ENCODE results near the gene UBE2R2.

The UBE2R2 gene

GRCh38 chr9:33877727-33878489 lies 60.9 kb downstream of the UBE2R2 start:
- DNase-seq (ENCODE audit: low spot score), result no peak
- Histone ChIP-seq H3K27ac (no peak overlapping the region), H3K4me3 (no peak overlapping the region)
- TF ChIP-seq CTCF (IDR thresholded peaks at IDR 0.05), result no peak

- Histone ChIP-seq H3K27ac (no peak overlapping the region), H3K4me3 (no peak overlapping the region)
- TF ChIP-seq CTCF (IDR thresholded peaks at IDR 0.05), result no peak
- no peak for DNase-seq (ENCODE audit: low spot score)
Measured at GRCh38 chr9:33878691-33879366, 61.9 kb downstream of the UBE2R2 start.

GRCh38 chr9:33880211-33881089 lies 63.5 kb downstream of the UBE2R2 start:
- Histone ChIP-seq H3K27ac (no peak overlapping the region), H3K4me3 (no peak overlapping the region)
- TF ChIP-seq CTCF (IDR thresholded peaks at IDR 0.05), result no peak
- DNase-seq (ENCODE audit: low spot score), result no peak

GRCh38 chr9:33881635-33882034 lies 64.7 kb downstream of the UBE2R2 start:
- H3K4me3 ChIP-seq, result no peak overlapping the region
- DNase-seq (ENCODE audit: low spot score), result no peak
- no peak for TF ChIP-seq CTCF (IDR thresholded peaks at IDR 0.05)
- H3K27ac ChIP-seq, result no peak overlapping the region

- Histone ChIP-seq H3K27ac (no peak overlapping the region), H3K4me3 (no peak overlapping the region)
- no peak for TF ChIP-seq CTCF (IDR thresholded peaks at IDR 0.05)
- DNase-seq (ENCODE audit: low spot score), result no peak
Measured at GRCh38 chr9:33884856-33885701, 68.1 kb downstream of the UBE2R2 start.

- no peak for DNase-seq (ENCODE audit: low spot score)
- Histone ChIP-seq H3K27ac (no peak overlapping the region), H3K4me3 (no peak overlapping the region)
- TF ChIP-seq CTCF (IDR thresholded peaks at IDR 0.05), result no peak
Measured at GRCh38 chr9:33885948-33886347, 69.0 kb downstream of the UBE2R2 start.

Data from coronary artery (tissue), 2 donors.